Bronchial epithelial cell (primary cell): ENCODE results near the gene AIF1. TPM values are rescaled to one million over a fixed set of nuclear protein-coding genes. Genes with fewer than 3 reads are reported as not detected.

Experiments used
- DNase-seq: peaks from one replicate; pipeline ENCODE4 v3.0.0-alpha.2; 2010; ENCODE audit warnings: low read depth
- FAIRE-seq: peaks from 2 replicates; lab custom pipeline; 2011; peaks lifted over from hg19 to GRCh38; lab: Jason Lieb, UNC
- H3K27me3 ChIP-seq: 2 replicates; pipeline ENCODE4 v1.5.1; 2011; ENCODE audit warnings: low read length; ENCODE audit not compliant: control insufficient read depth, insufficient read depth
- H3K36me3 ChIP-seq: 2 replicates; pipeline ENCODE4 v1.5.1; 2011; ENCODE audit warnings: low read length; ENCODE audit not compliant: control insufficient read depth, insufficient read depth
- H3K4me3 ChIP-seq: 2 replicates; pipeline ENCODE4 v1.5.1; 2011; ENCODE audit warnings: mild to moderate bottlenecking, low read depth, low read length, control low read depth
- CTCF ChIP-seq: IDR thresholded peaks from 2 replicates; pipeline ENCODE4 v1.5.1; 2011; ENCODE audit warnings: mild to moderate bottlenecking, moderate library complexity, low read length, control low read depth, inconsistent platforms; ENCODE audit not compliant: insufficient read depth, severe bottlenecking
- total RNA-seq: library from RNA; depleted of rRNA; stranded (reverse); fragments of >200 nt; gene quantifications from 2 replicates; pipeline ENCODE4 v1.2.1, GENCODE V29; 2014

The AIF1 gene
- total RNA-seq, 1 donor from 2014 or later: not detected

- TF ChIP-seq CTCF: no peak
- no peak for FAIRE-seq
- H3K4me3 ChIP-seq: no peak overlapping the region
Observed at GRCh38 chr6:31661262-31662123, 46.5 kb downstream of the AIF1 start.

GRCh38 chr6:31662124-31662723, 47.2 kb downstream of the AIF1 start:
- FAIRE-seq: no peak
- no peaks in the 10 kb centered on the region for H3K27me3 ChIP-seq
- peaks cover 6% of the 10 kb centered on the region for H3K36me3 ChIP-seq
- DNase-seq: no peak
- H3K4me3 ChIP-seq: no peak overlapping the region
- TF ChIP-seq CTCF: no peak

More at GRCh38 chr6:31661262-31662123, 46.5 kb downstream of the AIF1 start:
- Histone ChIP-seq H3K36me3 (peaks cover 4% of the 10 kb centered on the region), H3K27me3 (no peaks in the 10 kb centered on the region)
- no peak for DNase-seq

- DNase-seq (peak; percentile 64), FAIRE-seq (no peak)
- Histone ChIP-seq H3K4me3 (no peak overlapping the region), H3K36me3 (peaks cover 6% of the 10 kb centered on the region), H3K27me3 (no peaks in the 10 kb centered on the region)
- TF ChIP-seq CTCF: no peak
Observed at GRCh38 chr6:31663126-31663960, 48.3 kb downstream of the AIF1 start.

GRCh38 chr6:31663961-31664789, 49.1 kb downstream of the AIF1 start:
- no peak for TF ChIP-seq CTCF
- H3K27me3 ChIP-seq: no peaks in the 10 kb centered on the region
- peaks cover 13% of the 10 kb centered on the region for H3K36me3 ChIP-seq
- FAIRE-seq (no peak), DNase-seq (peak; percentile 74)
- H3K4me3 ChIP-seq: peak overlapping the region; percentile 85

GRCh38 chr6:31664790-31665500, 49.9 kb downstream of the AIF1 start, which contains the start of gene GPANK1:
TSS of gene GPANK1 (minus strand) at chr6:31664997. CDS start at chr6:31664478, 519 bp downstream.
- DNase-seq (peak; percentile 94), FAIRE-seq (no peak)
- Histone ChIP-seq H3K36me3 (peaks cover 19% of the 10 kb centered on the region), H3K27me3 (no peaks in the 10 kb centered on the region), H3K4me3 (peak within 1 kb of the TSS; percentile 85)
- no peak for TF ChIP-seq CTCF
